SKM-1 treated with dmso at 0.1 percent for 144 hours (cell line): ENCODE data around the gene OPA1.

Source experiments
- DNase-seq: peaks from one replicate; lab custom pipeline; 2025; ENCODE audit not compliant: unreplicated experiment; lab: John Stamatoyannopoulos, UW

OPA1 gene

GRCh38 chr3:193704431-193704830, 111.4 kb downstream of the OPA1 start:
- no peak for DNase-seq

GRCh38 chr3:193708270-193708669, 115.3 kb downstream of the OPA1 start:
- DNase-seq = no peak

- no peak for DNase-seq
Observed at GRCh38 chr3:193710286-193711165, 117.5 kb downstream of the OPA1 start.

GRCh38 chr3:193711166-193711485, 118.1 kb downstream of the OPA1 start:
- DNase-seq = no peak

- no peak for DNase-seq
Observed at GRCh38 chr3:193711523-193711963, 118.5 kb downstream of the OPA1 start.

GRCh38 chr3:193711964-193712598, 119.1 kb downstream of the OPA1 start:
- no peak for DNase-seq

GRCh38 chr3:193712938-193713337, 119.9 kb downstream of the OPA1 start:
- DNase-seq = no peak

- DNase-seq = no peak
Observed at GRCh38 chr3:193714523-193715137, 121.6 kb downstream of the OPA1 start.

- DNase-seq = peak; percentile 66
Observed at GRCh38 chr3:193716150-193716549, 123.1 kb downstream of the OPA1 start.

- DNase-seq = no peak
Observed at GRCh38 chr3:193719735-193720134, 126.7 kb downstream of the OPA1 start.

GRCh38 chr3:193720169-193720568, 127.2 kb downstream of the OPA1 start:
- DNase-seq = no peak

GRCh38 chr3:193722566-193722965, 129.6 kb downstream of the OPA1 start:
- no peak for DNase-seq

GRCh38 chr3:193727089-193727488, 134.1 kb downstream of the OPA1 start:
- DNase-seq = no peak

GRCh38 chr3:193728429-193729087, 135.6 kb downstream of the OPA1 start:
- no peak for DNase-seq

GRCh38 chr3:193729088-193729465, 136.1 kb downstream of the OPA1 start:
- DNase-seq = no peak

- DNase-seq = no peak
Observed at GRCh38 chr3:193729601-193730000, 136.6 kb downstream of the OPA1 start.

GRCh38 chr3:193730511-193730910, 137.5 kb downstream of the OPA1 start:
- DNase-seq = no peak

- DNase-seq = no peak
Observed at GRCh38 chr3:193730976-193731375, 138.0 kb downstream of the OPA1 start.

GRCh38 chr3:193731656-193732055, 138.6 kb downstream of the OPA1 start:
- no peak for DNase-seq

- DNase-seq = no peak
Observed at GRCh38 chr3:193732391-193732790, 139.4 kb downstream of the OPA1 start.

- DNase-seq = no peak
Observed at GRCh38 chr3:193732827-193733226, 139.8 kb downstream of the OPA1 start.
